Nephron (organoid): ENCODE results near the gene BABAM2.

Experiments
- H3K27ac Mint-ChIP-seq, 3 experiments: 2 replicates each; pipeline ENCODE4 v1.8.0; 2020; ENCODE audit warnings: mixed read lengths in 3 of 3, mild to moderate bottlenecking in 2 of 3, moderate library complexity in 1 of 3
- H3K27me3 Mint-ChIP-seq: 2 replicates; pipeline ENCODE4 v1.8.0; 2021; ENCODE audit warnings: low read depth, mild to moderate bottlenecking, moderate library complexity, mixed read lengths
- H3K36me3 Mint-ChIP-seq: 2 replicates; pipeline ENCODE4 v1.8.0; 2020; ENCODE audit warnings: low read depth, mixed read lengths
- H3K4me1 Mint-ChIP-seq: 2 replicates; pipeline ENCODE4 v1.8.0; 2020; ENCODE audit warnings: mixed read lengths
- H3K4me3 Mint-ChIP-seq, 3 experiments: 2 replicates each; pipeline ENCODE4 v1.8.0; 2020; ENCODE audit warnings: mild to moderate bottlenecking in 3 of 3, mixed read lengths in 3 of 3, moderate library complexity in 2 of 3
- H3K9me3 Mint-ChIP-seq: 2 replicates; pipeline ENCODE4 v1.8.0; 2020; ENCODE audit warnings: mixed read lengths
- TF ChIP-seq, protein P1 (sequence below), 3 experiments: fragments of 200-600 bp; sonication (generic); IDR thresholded peaks; one replicate each; pipeline ENCODE4 v1.5.0; 2021; ENCODE audit warnings: antibody characterized with exemption in 3 of 3; ENCODE audit not compliant: unreplicated experiment in 3 of 3

The BABAM2 gene

DNA sequence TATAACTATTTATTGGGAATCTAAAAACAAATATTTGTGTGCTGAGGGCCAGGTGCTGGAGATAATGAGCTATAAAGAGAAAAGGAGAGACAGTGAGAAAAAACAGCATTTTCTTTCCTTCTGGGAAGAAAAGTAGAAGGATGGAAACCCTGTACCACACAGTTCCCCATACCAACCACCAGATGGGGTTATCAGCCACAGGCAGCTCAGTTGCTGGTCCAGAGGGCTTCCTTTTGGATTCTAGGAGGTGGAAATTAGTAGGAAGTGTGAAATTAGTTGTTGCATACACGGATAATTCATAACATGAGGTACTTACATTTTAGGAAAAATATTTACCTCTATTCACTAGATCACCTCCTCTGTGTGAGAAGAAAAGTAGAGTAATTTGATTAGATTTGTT, 265.1 kb downstream of the BABAM2 start:
- Mint-ChIP-seq H3K36me3 (peaks cover 19% of the 10 kb centered on the region), H3K9me3 (peaks cover 12% of the 10 kb centered on the region), H3K4me3 (no peak overlapping the region), H3K4me1 (no peaks in the 10 kb centered on the region), H3K27me3 (no peaks in the 10 kb centered on the region), H3K27ac (peak overlapping the region; percentile 73 to 76 (median 73))
- TF ChIP-seq, protein P1, sequence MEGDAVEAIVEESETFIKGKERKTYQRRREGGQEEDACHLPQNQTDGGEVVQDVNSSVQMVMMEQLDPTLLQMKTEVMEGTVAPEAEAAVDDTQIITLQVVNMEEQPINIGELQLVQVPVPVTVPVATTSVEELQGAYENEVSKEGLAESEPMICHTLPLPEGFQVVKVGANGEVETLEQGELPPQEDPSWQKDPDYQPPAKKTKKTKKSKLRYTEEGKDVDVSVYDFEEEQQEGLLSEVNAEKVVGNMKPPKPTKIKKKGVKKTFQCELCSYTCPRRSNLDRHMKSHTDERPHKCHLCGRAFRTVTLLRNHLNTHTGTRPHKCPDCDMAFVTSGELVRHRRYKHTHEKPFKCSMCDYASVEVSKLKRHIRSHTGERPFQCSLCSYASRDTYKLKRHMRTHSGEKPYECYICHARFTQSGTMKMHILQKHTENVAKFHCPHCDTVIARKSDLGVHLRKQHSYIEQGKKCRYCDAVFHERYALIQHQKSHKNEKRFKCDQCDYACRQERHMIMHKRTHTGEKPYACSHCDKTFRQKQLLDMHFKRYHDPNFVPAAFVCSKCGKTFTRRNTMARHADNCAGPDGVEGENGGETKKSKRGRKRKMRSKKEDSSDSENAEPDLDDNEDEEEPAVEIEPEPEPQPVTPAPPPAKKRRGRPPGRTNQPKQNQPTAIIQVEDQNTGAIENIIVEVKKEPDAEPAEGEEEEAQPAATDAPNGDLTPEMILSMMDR (IDR thresholded peaks at IDR 0.05; ENCODE audit: unreplicated experiment in 3 of 3) = peak; percentile 45 to 52 (median 47)

DNA sequence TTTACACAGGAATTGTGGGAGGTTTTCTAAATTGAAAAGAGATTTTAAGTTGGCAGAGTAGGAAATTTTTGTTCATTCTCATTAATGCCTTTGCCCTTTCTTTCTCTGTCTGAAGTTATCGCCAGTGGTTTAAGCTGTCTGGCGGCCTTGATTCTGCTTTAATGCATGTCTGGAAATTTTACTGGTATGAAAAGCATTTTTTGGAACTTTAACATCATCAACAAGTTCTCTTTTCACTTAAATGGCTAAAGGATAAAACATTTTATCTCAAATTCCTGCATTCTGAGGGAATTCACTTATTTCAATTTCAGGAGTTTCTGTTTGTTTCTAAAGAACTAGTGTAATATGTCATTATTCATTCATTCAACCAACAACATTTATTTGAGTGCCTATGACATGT, 268.3 kb downstream of the BABAM2 start:
- Mint-ChIP-seq H3K9me3 (peaks cover 12% of the 10 kb centered on the region), H3K4me3 (no peak overlapping the region), H3K27me3 (no peaks in the 10 kb centered on the region), H3K36me3 (peaks cover 15% of the 10 kb centered on the region), H3K4me1 (peaks cover 19% of the 10 kb centered on the region), H3K27ac (no peak overlapping the region)
- TF ChIP-seq, protein P1 (IDR thresholded peaks at IDR 0.05; ENCODE audit: unreplicated experiment in 3 of 3) = no peak

DNA sequence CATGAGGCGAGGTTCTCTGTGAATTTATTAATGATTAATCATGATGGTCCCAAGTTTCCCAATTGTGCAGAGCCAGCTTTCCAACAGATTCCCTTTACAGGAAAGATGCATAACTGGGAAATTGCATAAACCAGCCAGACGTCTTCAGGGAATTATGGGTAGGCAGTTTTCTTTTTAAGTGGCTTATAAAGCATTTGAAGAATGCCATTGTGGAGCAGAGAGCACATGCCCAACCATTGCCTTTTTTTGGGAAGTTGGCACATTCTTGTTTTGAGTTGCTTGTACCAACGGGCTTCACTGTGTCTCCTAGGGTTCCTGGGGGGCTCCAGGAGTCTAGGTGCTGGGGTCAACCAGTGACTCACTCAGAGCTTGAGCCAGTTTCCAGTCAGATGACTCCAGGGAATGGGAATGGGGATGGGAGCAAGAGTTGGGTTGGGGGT, 270.5 kb downstream of the BABAM2 start:
- TF ChIP-seq, protein P1 (IDR thresholded peaks at IDR 0.05; ENCODE audit: unreplicated experiment in 3 of 3) = no peak
- H3K9me3 Mint-ChIP-seq = peaks cover 2% of the 10 kb centered on the region
- peak overlapping the region in 2 of 3 experiments; percentile 24 to 49 for H3K27ac Mint-ChIP-seq
- peaks cover 5% of the 10 kb centered on the region for H3K36me3 Mint-ChIP-seq
- peaks cover 36% of the 10 kb centered on the region for H3K4me1 Mint-ChIP-seq
- no peak overlapping the region for H3K4me3 Mint-ChIP-seq
- H3K27me3 Mint-ChIP-seq = no peaks in the 10 kb centered on the region

DNA sequence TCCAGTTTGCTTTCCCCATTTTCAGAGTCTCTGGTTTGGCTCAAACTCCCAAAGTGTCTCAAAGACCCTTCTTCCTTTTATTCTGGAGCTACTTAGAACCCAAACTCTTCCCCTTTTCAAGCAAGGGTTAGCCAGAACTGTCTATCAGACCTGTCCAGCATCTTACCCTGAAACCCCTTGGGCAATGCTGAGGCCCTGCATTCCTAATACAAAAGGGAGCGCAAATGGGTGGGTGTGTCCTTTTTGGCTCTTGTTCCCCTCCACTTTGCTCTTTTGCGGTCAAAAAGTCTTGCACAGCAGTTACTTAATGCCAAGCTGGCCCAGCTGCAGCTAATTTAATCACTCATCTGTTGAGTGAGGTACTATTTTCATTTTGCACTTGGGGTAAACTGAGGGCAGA, 270.9 kb downstream of the BABAM2 start:
- Mint-ChIP-seq H3K27ac (no peak overlapping the region), H3K36me3 (peaks cover 3% of the 10 kb centered on the region), H3K27me3 (no peaks in the 10 kb centered on the region), H3K4me3 (no peak overlapping the region), H3K4me1 (peaks cover 36% of the 10 kb centered on the region), H3K9me3 (no peaks in the 10 kb centered on the region)
- TF ChIP-seq, protein P1 (IDR thresholded peaks at IDR 0.05; ENCODE audit: unreplicated experiment in 3 of 3) = no peak

DNA sequence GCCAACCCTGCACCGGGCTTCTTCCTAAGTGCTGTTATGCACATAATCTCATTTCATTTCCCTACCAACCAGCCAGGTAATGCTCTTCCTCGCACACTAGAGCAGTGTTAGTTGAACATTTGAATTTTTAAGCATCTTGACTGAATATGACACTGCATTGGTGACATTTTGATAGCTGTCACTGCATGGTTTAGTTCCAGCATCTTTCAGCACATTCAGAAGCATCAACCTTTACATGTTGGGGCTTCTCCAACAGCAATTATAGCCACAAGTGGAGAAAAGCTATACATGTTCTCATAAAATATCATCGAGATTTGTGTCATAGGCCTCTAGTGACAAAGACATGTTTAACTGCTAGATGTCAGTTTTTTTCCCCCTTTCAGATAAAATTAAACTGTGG, 272.0 kb downstream of the BABAM2 start:
- TF ChIP-seq, protein P1 (IDR thresholded peaks at IDR 0.05; ENCODE audit: unreplicated experiment in 3 of 3) = no peak
- Mint-ChIP-seq H3K36me3 (no peaks in the 10 kb centered on the region), H3K9me3 (no peaks in the 10 kb centered on the region), H3K4me3 (no peak overlapping the region), H3K4me1 (peaks cover 36% of the 10 kb centered on the region), H3K27ac (no peak overlapping the region), H3K27me3 (no peaks in the 10 kb centered on the region)

DNA sequence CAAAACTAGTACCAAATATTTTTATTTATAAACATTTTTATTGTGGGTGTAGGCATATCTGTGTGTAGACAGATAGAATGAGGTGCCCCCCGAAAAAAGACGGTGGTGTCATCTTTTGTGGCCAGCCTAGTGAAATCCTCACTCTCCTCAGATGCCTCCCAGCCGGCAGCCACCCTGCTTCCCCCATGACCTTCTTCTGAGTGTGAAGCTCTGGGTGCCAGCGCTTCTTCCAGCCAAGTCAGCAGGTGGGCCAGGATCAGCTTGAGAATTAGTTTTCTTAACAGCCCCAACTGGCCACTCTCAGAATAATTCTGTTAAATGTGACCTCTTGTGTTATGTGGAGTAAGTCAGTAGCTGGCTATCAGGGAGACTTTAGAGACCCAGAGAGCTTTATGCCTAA, 272.5 kb downstream of the BABAM2 start:
- H3K27ac Mint-ChIP-seq = peak overlapping the region; percentile 78 to 89 (median 89)
- no peaks in the 10 kb centered on the region for H3K27me3 Mint-ChIP-seq
- no peak overlapping the region for H3K4me3 Mint-ChIP-seq
- no peaks in the 10 kb centered on the region for H3K9me3 Mint-ChIP-seq
- no peaks in the 10 kb centered on the region for H3K36me3 Mint-ChIP-seq
- TF ChIP-seq, protein P1 (IDR thresholded peaks at IDR 0.05; ENCODE audit: unreplicated experiment in 3 of 3) = no peak
- H3K4me1 Mint-ChIP-seq = peaks cover 36% of the 10 kb centered on the region
